HepG2 (cell line): ENCODE results near the gene NR2F1-AS1. TPM values are rescaled to one million over a fixed set of nuclear protein-coding genes. Genes with fewer than 3 reads are reported as not detected.

Source experiments
- ATAC-seq: fragments of 200-7000 bp; cut with Tn5 transposase; 3 replicates; pipeline ENCODE4 v1.9.1; 2020; ENCODE audit warnings: mild to moderate bottlenecking, moderate library complexity
- BruUV-seq: library from RNA; stranded (reverse); fragments of 400-500 nt; replicated peaks from 2 replicates; lab custom pipeline; 2021; lab: Mats Ljungman, UMichigan
- CTCF ChIA-PET: fragments of 300-600 bp; formaldehyde crosslinking; extraction: SDS; loops from one replicate; lab custom pipeline; 2021; ENCODE audit warnings: low total read pairs, inconsistent platforms, low intra/inter-chr PET ratio; lab: Yijun Ruan, JAX
- POLR2A ChIA-PET: fragments of 350-600 bp; sonication (Branson Sonifier 250); formaldehyde crosslinking; loops from one replicate; lab custom pipeline; 2020; ENCODE audit warnings: antibody characterized with exemption, inconsistent platforms; lab: Yijun Ruan, JAX
- DNase-seq: peaks from one replicate; pipeline ENCODE4 v3.0.0-alpha.2; 2015; ENCODE audit warnings: low spot score
- FAIRE-seq: peaks from 3 replicates; lab custom pipeline; 2011; peaks lifted over from hg19 to GRCh38; lab: Jason Lieb, UNC
- H2AFZ ChIP-seq: one replicate; pipeline ENCODE4 v1.6.1; 2011; ENCODE audit warnings: low read length, inconsistent platforms
- H3K27ac ChIP-seq: fragments of 300-600 bp; 3 replicates; pipeline ENCODE4 v1.8.0; 2011; ENCODE audit warnings: mixed run types, mild to moderate bottlenecking, mixed read lengths, low read length, inconsistent platforms; ENCODE audit not compliant: insufficient read depth; ENCODE audit errors: extremely low read length
- H3K27me3 ChIP-seq, 2 experiments: fragments of 200-600 bp in 1 of 2; 2 replicates in 1 of 2; 3 replicates in 1 of 2; pipeline versions ENCODE4 v1.6.0 to v1.8.0; 2011; ENCODE audit warnings: low read length in 2 of 2, mild to moderate bottlenecking in 2 of 2, moderate library complexity in 2 of 2, inconsistent platforms in 1 of 2; ENCODE audit not compliant: insufficient read depth in 2 of 2, control insufficient read depth in 1 of 2
- H3K36me3 ChIP-seq, 2 experiments: fragments of 200-600 bp in 1 of 2; replicated peaks in 1 of 2; 2 replicates in 1 of 2; 3 replicates in 1 of 2; pipeline versions ENCODE4 v1.5.1 to v1.8.0; 2011; ENCODE audit warnings: low read length in 2 of 2, inconsistent platforms in 1 of 2; ENCODE audit not compliant: insufficient read depth in 2 of 2, control insufficient read depth in 1 of 2
- H3K4me1 ChIP-seq: 2 replicates; pipeline ENCODE4 v1.5.1; 2012; ENCODE audit warnings: low read length, inconsistent platforms; ENCODE audit not compliant: insufficient read depth
- H3K4me2 ChIP-seq: 2 replicates; pipeline ENCODE4 v1.6.0; 2011; ENCODE audit warnings: low read depth, low read length, inconsistent platforms
- H3K4me3 ChIP-seq, 3 experiments: fragments of 200-600 bp in 1 of 3; sonication (generic), shearing (Covaris generic) in 1 of 3; replicated peaks in 1 of 3; 2 replicates each; pipeline ENCODE4 v1.5.1; 2011 to 2016; ENCODE audit warnings: low read length in 3 of 3, inconsistent platforms in 2 of 3, low read depth in 2 of 3, mild to moderate bottlenecking in 2 of 3, control low read depth in 1 of 3, mixed read lengths in 1 of 3; ENCODE audit not compliant: insufficient read depth in 1 of 3
- H3K79me2 ChIP-seq: one replicate; pipeline ENCODE4 v1.6.1; 2011; ENCODE audit warnings: low read length, inconsistent platforms; ENCODE audit not compliant: insufficient read depth
- H3K9ac ChIP-seq: 2 replicates; pipeline ENCODE4 v1.6.0; 2011; ENCODE audit warnings: mild to moderate bottlenecking, low read depth, low read length, inconsistent platforms; ENCODE audit not compliant: insufficient read depth
- H3K9me3 ChIP-seq: 2 replicates; pipeline ENCODE4 v1.5.1; 2012; ENCODE audit warnings: mild to moderate bottlenecking, low read length
- H4K20me1 ChIP-seq: 2 replicates; pipeline ENCODE4 v1.6.0; 2011; ENCODE audit warnings: inconsistent platforms, mild to moderate bottlenecking, low read length, moderate library complexity; ENCODE audit not compliant: insufficient read depth
- AGO2 ChIP-seq: fragments of 200-400 bp; formaldehyde crosslinking; optimal IDR thresholded peaks from 2 replicates; pipeline ENCODE3; 2017; ENCODE audit warnings: mild to moderate bottlenecking, low read depth, low read length, moderate library complexity
- ARNT2 ChIP-seq: sonication (generic); formaldehyde crosslinking; IDR thresholded peaks from 2 replicates; pipeline ENCODE4 v1.8.0; 2022; ENCODE audit warnings: mild to moderate bottlenecking, low read depth, missing genetic modification reagents, moderate library complexity
- FOXK2 ChIP-seq: fragments of 450-650 bp; IDR thresholded peaks from 2 replicates; pipeline ENCODE4 v1.6.1; 2016
- GPN1 ChIP-seq: sonication (generic); formaldehyde crosslinking; IDR thresholded peaks from 2 replicates; pipeline ENCODE4 v1.5.1; 2020; ENCODE audit warnings: missing genetic modification reagents, borderline replicate concordance
- HHEX ChIP-seq: IDR thresholded peaks from 2 replicates; pipeline ENCODE4 v1.6.1; 2016; ENCODE audit warnings: control low read depth
- HIVEP1 ChIP-seq: sonication (generic); formaldehyde crosslinking; IDR thresholded peaks from 2 replicates; pipeline ENCODE4 v1.4.0; 2020; ENCODE audit warnings: mild to moderate bottlenecking, missing genetic modification reagents
- HNRNPUL1 ChIP-seq: fragments of 200-400 bp; formaldehyde crosslinking; IDR thresholded peaks from 2 replicates; pipeline ENCODE4 v1.6.1; 2017; ENCODE audit warnings: low read depth, mild to moderate bottlenecking, low read length, moderate library complexity
- KDM2A ChIP-seq: sonication (generic); formaldehyde crosslinking; IDR thresholded peaks from 2 replicates; pipeline ENCODE4 v1.4.0; 2020; ENCODE audit warnings: low read depth, missing genetic modification reagents, borderline replicate concordance
- MAFF ChIP-seq: IDR thresholded peaks from 2 replicates; pipeline ENCODE4 v1.6.1; 2011; ENCODE audit warnings: low read depth, low read length, improper control_type of control experiment
- PAWR ChIP-seq: sonication (generic); formaldehyde crosslinking; IDR thresholded peaks from 2 replicates; pipeline ENCODE4 v1.4.0; 2020; ENCODE audit warnings: missing genetic modification reagents, mild to moderate bottlenecking, borderline replicate concordance
- THAP11 ChIP-seq: IDR thresholded peaks from 2 replicates; pipeline ENCODE4 v1.6.1; 2016; ENCODE audit warnings: missing biosample characterization, missing genetic modification reagents
- ZNF24 ChIP-seq: fragments of 450-650 bp; IDR thresholded peaks from 2 replicates; pipeline ENCODE4 v1.6.1; 2017; ENCODE audit warnings: antibody characterized with exemption, mild to moderate bottlenecking
- ZNF556 ChIP-seq: sonication (generic); formaldehyde crosslinking; IDR thresholded peaks from 2 replicates; pipeline ENCODE4 v1.4.0; 2020; ENCODE audit warnings: mild to moderate bottlenecking, missing genetic modification reagents, borderline replicate concordance
- ZNF598 ChIP-seq: sonication (generic); formaldehyde crosslinking; IDR thresholded peaks from 2 replicates; pipeline ENCODE4 v1.5.1; 2020; ENCODE audit warnings: mild to moderate bottlenecking, missing genetic modification reagents, borderline replicate concordance
- ZSCAN21 ChIP-seq: sonication (generic); formaldehyde crosslinking; IDR thresholded peaks from 2 replicates; pipeline ENCODE4 v1.8.0; 2022; ENCODE audit warnings: mild to moderate bottlenecking, missing genetic modification reagents, moderate library complexity, borderline replicate concordance
- WGBS: methylation state at CpG from one replicate; pipeline ENCODE4 v1.1.6; 2017; ENCODE audit warnings: low lambda C conversion rate; 5-methylcytosine and 5-hydroxymethylcytosine counted together
- in situ Hi-C: cut with HindIII; loops from 2 replicates; pipeline ENCODE4 v1.10.0; 2017; ENCODE audit warnings: low pct_unique_long_range_greater_than_20kb; ENCODE audit not compliant: extremely low pct_ligation_motif_present
- intact Hi-C: fragments of 100-400 bp; cut with micrococcal nuclease; formaldehyde crosslinking; loops from one replicate; pipeline ENCODE4 v1.10.0; 2022; ENCODE audit not compliant: unreplicated experiment
- polyA plus RNA-seq, 8 experiments: library from polyadenylated mRNA; depleted of rRNA in 3 of 8; stranded (reverse) in 7 of 8; unstranded in 1 of 8; fragments of >200 nt; fragmentation: Illumina TruSeq in 4 of 8; extraction: Trizol in 4 of 8; gene quantifications; 2 replicates each; pipeline versions ENCODE4 v1.2.1 to v1.2.3, GENCODE V29; 2011 to 2016; ENCODE audit warnings: low read depth in 4 of 8, missing spikeins in 1 of 8, mixed read lengths in 1 of 8; ENCODE audit not compliant: insufficient read depth in 1 of 8
- total RNA-seq, 5 experiments: library from RNA; depleted of rRNA; stranded (reverse); fragments of >200 nt; fragmentation: Illumina TruSeq; extraction: Trizol; gene quantifications; 2 replicates each; pipeline ENCODE4 v1.2.3, GENCODE V29; 2016; ENCODE audit warnings: low read depth in 1 of 5
- TF ChIP-seq, protein P1 (sequence below): sonication (generic); formaldehyde crosslinking; conservative IDR thresholded peaks from 2 replicates; pipeline ENCODE4 v1.8.0; 2022; ENCODE audit warnings: missing genetic modification reagents
- TF ChIP-seq, protein P2 (sequence below): sonication (generic); formaldehyde crosslinking; IDR thresholded peaks from 2 replicates; pipeline ENCODE4 v1.4.0; 2020; ENCODE audit warnings: missing genetic modification reagents
- TF ChIP-seq, protein P3 (sequence below): IDR thresholded peaks from 2 replicates; pipeline ENCODE4 v1.6.1; 2012; ENCODE audit warnings: low read depth, low read length, improper control_type of control experiment

NR2F1-AS1 gene
- total and polyA plus RNA-seq, 2 of the 13 experiments (the other 11 are each of a cell fraction or from before 2014, with no cell fraction given): 2.8 TPM

DNA sequence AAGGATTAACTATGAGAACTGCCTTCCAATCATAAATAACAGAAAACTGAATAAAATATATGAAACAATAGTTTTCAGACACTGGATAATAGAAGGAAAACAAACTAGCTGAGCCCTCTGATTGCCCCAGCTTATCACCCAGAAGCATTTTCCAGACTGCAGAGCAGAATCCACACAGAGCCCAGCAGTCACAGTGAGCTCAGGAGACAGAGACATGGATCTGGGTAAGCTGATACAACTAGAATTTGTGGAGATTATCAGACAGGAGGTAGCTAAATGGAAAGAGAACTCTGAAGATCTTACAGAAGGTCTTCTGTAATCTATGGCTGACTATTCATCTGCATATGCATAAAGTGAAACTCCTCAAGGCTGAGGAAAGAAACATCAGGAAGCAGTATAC lies 128.8 kb downstream of the NR2F1-AS1 start:
- FAIRE-seq (no peak), ATAC-seq (no peak), DNase-seq (no peak)
- ChIA-PET POLR2A (no interaction called here), CTCF (no interaction called here)
- Histone ChIP-seq H3K27ac (no peak overlapping the region), H3K4me2 (no peak overlapping the region), H3K4me3 (no peak overlapping the region), H2AFZ (no peak overlapping the region), H3K9me3 (no peaks in the 10 kb centered on the region), H3K4me1 (no peaks in the 10 kb centered on the region), H3K36me3 (no peaks in the 10 kb centered on the region), H3K79me2 (no peaks in the 10 kb centered on the region), H4K20me1 (no peaks in the 10 kb centered on the region), H3K27me3 (no peaks in the 10 kb centered on the region), H3K9ac (no peak overlapping the region)
- no peak for TF ChIP-seq FOXK2
- TF ChIP-seq KDM2A (CRISPR knock-in tag): no peak
- no peak for TF ChIP-seq HNRNPUL1
- TF ChIP-seq ARNT2 (CRISPR knock-in tag): no peak
- TF ChIP-seq THAP11 (CRISPR knock-in tag): no peak
- TF ChIP-seq, protein P1, sequence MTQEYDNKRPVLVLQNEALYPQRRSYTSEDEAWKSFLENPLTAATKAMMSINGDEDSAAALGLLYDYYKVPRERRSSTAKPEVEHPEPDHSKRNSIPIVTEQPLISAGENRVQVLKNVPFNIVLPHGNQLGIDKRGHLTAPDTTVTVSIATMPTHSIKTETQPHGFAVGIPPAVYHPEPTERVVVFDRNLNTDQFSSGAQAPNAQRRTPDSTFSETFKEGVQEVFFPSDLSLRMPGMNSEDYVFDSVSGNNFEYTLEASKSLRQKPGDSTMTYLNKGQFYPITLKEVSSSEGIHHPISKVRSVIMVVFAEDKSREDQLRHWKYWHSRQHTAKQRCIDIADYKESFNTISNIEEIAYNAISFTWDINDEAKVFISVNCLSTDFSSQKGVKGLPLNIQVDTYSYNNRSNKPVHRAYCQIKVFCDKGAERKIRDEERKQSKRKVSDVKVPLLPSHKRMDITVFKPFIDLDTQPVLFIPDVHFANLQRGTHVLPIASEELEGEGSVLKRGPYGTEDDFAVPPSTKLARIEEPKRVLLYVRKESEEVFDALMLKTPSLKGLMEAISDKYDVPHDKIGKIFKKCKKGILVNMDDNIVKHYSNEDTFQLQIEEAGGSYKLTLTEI (CRISPR knock-in tag): no peak
- in situ Hi-C loops: no loop called here
- no TSS peak for BruUV-seq
- intact Hi-C loops: no loop called here

DNA sequence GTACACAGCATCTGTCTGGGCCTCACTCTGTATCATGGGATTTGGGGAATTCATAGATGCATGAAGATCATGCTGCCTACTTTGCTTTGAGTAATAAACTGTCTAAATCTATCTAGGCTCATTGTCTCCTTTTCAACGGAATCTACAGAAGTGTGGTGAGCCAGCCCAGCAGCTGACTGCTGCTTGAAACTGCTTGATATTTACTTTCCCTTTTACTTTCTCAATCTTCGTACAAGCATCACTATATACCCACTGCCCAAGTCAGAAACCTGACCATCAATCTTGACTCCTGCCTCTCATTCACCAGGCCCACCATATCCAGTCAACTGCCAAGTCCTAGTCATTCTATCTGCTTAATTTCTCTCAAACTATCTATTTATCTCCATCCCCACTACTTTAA lies 142.9 kb downstream of the NR2F1-AS1 start:
- Histone ChIP-seq H4K20me1 (no peaks in the 10 kb centered on the region), H3K4me3 (no peak overlapping the region), H3K27ac (no peak overlapping the region), H3K4me1 (peaks cover 6% of the 10 kb centered on the region; the same call in 1 of the 2 replicates), H3K4me2 (no peak overlapping the region), H3K9ac (no peak overlapping the region), H3K9me3 (peaks cover 13% of the 10 kb centered on the region; the same call in 1 of the 2 replicates), H2AFZ (no peak overlapping the region), H3K79me2 (no peaks in the 10 kb centered on the region), H3K27me3 (no peaks in the 10 kb centered on the region), H3K36me3 (no peaks in the 10 kb centered on the region)
- ChIA-PET POLR2A (no interaction called here), CTCF (no interaction called here)
- 29% methylated on average over 2 of the region's 2 CpGs for WGBS
- DNase-seq (no peak), FAIRE-seq (no peak), ATAC-seq (no peak)
- intact Hi-C loops (no loop called here), in situ Hi-C loops (no loop called here)
- no TSS peak for BruUV-seq
- TF ChIP-seq HIVEP1: no peak
- TF ChIP-seq PAWR (CRISPR knock-in tag): no peak
- no peak for TF ChIP-seq ZNF556 (CRISPR knock-in tag)
- TF ChIP-seq, protein P2, sequence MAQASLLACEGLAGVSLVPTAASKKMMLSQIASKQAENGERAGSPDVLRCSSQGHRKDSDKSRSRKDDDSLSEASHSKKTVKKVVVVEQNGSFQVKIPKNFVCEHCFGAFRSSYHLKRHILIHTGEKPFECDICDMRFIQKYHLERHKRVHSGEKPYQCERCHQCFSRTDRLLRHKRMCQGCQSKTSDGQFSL (CRISPR knock-in tag): no peak
- TF ChIP-seq AGO2: no peak
- TF ChIP-seq GPN1: no peak
- no peak for TF ChIP-seq ZNF598 (CRISPR knock-in tag)
- TF ChIP-seq, protein P3, sequence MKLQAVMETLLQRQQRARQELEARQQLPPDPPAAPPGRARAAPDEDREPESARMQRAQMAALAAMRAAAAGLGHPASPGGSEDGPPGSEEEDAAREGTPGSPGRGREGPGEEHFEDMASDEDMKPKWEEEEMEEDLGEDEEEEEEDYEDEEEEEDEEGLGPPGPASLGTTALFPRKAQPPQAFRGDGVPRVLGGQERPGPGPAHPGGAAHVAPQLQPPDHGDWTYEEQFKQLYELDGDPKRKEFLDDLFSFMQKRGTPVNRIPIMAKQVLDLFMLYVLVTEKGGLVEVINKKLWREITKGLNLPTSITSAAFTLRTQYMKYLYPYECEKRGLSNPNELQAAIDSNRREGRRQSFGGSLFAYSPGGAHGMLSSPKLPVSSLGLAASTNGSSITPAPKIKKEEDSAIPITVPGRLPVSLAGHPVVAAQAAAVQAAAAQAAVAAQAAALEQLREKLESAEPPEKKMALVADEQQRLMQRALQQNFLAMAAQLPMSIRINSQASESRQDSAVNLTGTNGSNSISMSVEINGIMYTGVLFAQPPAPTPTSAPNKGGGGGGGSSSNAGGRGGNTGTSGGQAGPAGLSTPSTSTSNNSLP: no peak
- no peak for TF ChIP-seq ZNF24
- no peak for TF ChIP-seq HHEX (CRISPR knock-in tag)
- TF ChIP-seq ZSCAN21 (CRISPR knock-in tag): no peak
- no peak for TF ChIP-seq MAFF
